Right renal pelvis (tissue), 4 donors: ENCODE data around the gene RTL3. TPM values are rescaled to one million over a fixed set of nuclear protein-coding genes. Genes with fewer than 3 reads are reported as not detected.
"Not testable (repeated sequence)": the region's sequence is repeated elsewhere in the genome, so short reads cannot be mapped to it uniquely, and the experiment has no call there.

Source experiments
- DNase-seq, 4 donors: peaks; one replicate each; pipeline ENCODE4 v3.0.0-alpha.2; 2013; ENCODE audit warnings: low read depth in 4 of 4, low spot score in 3 of 4, missing footprints in 1 of 4
- polyA plus RNA-seq, 4 donors: library from polyadenylated mRNA; unstranded; fragments of 120-200 nt; gene quantifications; one replicate each; pipeline ENCODE4 v1.2.1, GENCODE V29; 2013; ENCODE audit not compliant: insufficient read length in 4 of 4

The RTL3 gene
- polyA plus RNA-seq = under 1 TPM in 1 of 4 donors, not detected in 3; 0.03 TPM

- no peak for DNase-seq
Measured at GRCh38 chrX:78658845-78659744, at the start of gene RTL3. TSS of gene RTL3 (minus strand) at chrX:78659328. CDS start at chrX:78658420, 908 bp downstream.

- no peak for DNase-seq
Measured at GRCh38 chrX:78708816-78709215, 49.7 kb upstream of the RTL3 start.

GRCh38 chrX:78708262-78708661, 49.1 kb upstream of the RTL3 start:
- DNase-seq = no peak

- DNase-seq = no peak
Measured at GRCh38 chrX:78706071-78706470, 46.9 kb upstream of the RTL3 start.

DNA sequence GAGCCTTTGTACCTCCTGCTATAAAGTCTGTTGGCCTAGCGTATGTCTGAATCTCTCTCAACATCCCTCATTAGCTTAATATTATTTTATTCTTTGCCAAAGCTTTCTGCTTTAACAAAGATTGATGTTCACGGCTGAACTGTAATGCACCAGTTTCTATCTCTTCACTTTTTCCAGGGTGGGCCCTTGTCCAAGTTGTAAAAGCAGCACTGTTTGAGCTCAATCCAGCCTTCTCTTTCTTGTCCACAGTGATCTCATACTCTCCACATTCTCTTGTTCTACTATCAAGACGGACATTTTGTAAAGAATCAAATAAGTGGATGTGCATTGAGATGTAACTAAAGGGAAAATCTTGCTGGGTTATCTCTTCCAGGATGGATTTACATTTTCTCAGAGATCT, 34.4 kb upstream of the RTL3 start:
- peak in 1 of 4 donors; percentile 1 for DNase-seq

DNA sequence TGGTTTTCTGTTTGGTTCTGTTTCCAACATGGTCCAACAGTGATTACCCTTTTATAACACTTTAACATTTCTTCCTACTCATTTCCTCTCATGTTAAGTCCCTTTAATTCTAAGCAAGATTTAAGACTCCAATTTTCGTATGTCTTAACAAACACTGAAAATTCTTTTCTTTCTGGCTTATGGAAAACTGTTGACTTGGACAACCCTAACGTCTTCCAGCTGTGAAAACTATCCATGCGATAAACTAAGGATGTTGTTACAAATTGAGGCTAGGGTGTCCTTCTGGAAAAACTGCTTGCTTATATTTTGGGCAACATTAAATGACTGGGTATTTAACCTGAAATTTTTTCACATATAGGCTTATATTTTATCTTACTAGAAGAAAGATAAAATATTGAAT, 33.9 kb upstream of the RTL3 start:
- peak in 1 of 4 donors; percentile 5 for DNase-seq

GRCh38 chrX:78687586-78687985, 28.5 kb upstream of the RTL3 start:
- no peak for DNase-seq

DNA sequence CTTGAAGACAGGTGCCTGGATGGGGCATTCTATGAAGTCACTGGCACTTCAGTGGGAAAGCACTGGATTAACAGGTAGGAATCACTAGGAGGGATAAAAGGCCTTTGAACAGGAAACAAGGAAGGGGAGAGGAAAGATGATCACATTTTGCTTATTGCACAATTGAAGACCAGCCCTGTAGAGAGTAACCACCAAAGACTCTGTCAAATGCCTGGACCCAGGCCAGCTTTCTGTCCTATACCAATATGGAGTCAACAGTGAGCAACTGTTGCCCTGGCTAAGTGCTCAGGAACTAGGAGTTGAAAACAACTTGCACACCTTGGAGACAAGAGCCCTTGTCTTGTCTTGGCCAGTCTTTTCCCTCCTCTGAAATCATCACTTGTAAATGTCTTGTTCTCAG, 14.1 kb upstream of the RTL3 start:
- no peak for DNase-seq

- DNase-seq = no peak
Measured at GRCh38 chrX:78665342-78665741, 6.2 kb upstream of the RTL3 start.

DNA sequence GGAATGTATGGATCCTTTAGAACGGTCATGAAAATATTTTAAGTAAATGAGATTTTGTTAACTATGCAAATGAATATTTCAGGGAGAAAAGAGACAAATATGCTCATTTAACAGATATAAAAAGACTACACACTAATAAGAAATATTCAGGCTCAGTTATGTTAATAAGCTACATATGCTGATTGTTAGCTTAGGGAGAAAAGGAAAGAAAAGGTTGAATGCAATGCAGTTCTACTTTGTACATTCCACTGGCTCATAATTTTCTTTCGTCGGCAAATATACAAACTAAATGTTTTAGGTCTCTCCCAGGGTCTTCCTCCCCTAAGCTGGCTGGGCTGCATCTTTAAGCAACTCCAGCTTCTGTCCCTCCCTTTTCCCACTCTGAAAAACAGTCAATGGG, 2.7 kb upstream of the RTL3 start:
- no peak for DNase-seq

DNA sequence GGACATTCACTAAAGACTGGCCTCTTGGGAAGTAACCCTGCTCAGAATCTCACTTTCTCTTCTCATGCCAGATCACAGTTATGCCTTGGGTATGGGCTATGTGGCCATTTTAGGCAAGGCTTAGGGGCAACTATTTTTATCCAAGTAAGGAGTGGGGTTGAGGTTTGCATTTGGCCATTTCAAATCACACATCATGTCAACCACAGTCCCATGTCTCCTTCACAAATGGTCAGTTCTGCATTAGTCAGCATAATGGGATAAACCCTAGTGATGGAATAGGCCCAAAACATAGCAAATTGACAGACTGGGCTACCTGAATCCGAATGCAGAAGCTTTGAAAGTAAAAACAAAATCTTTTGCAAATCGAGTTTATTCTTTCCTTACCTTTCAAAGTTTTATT, 827 bp upstream of the RTL3 start:
- no peak for DNase-seq

DNA sequence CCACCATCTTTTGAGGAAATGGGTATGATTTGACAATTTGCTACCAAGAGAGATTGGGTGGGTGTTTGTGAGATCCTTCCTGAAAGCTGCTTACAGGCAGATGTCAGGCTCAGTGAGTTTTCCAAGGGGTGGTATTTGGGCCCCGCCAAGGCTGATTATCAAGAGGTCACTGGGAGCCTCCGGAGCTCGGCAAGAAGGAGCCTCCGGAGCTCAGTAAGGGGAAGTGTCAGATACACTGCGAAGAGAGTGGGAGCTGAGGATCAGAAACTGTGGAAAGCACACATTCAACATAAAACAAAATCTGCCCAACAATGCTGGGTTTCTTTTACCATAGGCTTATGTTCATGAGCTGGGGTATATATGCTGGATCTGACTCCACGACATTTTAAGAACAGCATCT, 714 bp downstream of the RTL3 start:
- DNase-seq = no peak

GRCh38 chrX:78655642-78656041, 3.5 kb downstream of the RTL3 start:
- no peak for DNase-seq

GRCh38 chrX:78653118-78653822, 5.9 kb downstream of the RTL3 start:
- DNase-seq = no peak

DNA sequence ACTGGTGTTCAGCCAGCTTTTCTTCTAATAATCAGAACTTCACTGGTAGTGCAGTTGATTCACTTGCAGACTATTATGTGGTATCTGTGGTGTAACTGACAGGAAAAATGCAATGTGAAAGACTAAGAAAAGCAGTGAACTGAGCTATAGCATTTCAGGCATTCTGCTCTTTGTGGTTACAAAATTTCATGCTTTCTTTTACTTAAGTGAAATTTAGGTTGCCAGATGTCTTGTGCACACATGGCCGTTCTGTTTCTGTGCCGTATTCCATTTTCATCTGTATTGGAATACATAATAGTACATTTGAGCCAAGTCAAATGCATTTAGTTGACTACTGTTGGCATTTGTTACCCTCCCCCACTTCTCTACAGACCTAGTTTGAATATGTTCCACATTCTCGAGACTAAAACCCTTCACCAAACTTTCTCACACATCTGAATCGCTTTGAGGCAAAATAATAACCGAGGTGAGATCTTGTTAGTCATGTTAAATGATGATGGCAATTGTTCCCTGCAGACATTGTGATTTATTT, 8.2 kb downstream of the RTL3 start:
- DNase-seq = no peak

DNA sequence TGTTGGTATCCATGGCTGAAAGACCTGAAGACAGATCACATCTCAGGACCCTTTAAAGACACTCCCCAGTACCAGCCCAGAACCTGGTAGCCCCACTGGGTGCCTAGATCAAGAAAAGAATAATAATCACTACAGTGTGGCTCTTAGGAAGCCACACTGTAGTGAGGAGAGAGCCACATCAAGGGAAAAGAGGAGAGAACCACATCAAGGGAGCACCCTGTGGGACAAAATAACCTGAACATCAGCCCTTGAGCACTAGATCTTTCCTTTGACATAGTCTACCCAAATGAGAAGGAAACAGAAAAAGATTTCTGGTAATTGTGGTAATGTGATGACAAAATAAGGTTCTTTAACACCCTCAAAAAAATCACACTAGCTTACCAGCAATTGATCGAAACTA, 15.3 kb downstream of the RTL3 start:
- no peak for DNase-seq

- DNase-seq = no peak
Measured at GRCh38 chrX:78643096-78643495, 16.0 kb downstream of the RTL3 start.

DNA sequence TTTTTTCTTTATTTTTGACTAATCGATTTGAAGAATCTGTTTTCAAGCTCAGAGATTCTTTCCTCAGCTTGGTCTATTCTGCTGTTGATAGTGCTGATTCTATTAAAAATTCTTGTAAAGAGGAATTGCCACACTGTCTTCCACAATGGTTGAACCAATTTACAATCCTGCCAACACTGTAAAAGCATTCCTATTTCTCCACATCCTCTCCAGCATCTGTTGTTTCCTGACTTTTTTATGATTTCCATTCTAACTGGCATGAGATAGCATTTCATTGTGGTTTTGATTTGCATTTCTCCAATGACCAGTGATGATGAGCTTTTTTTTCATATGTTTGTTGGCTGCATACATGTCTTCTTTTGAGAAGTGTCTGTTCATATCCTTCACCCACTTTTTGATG, 23.0 kb downstream of the RTL3 start:
- not testable (repeated sequence) for DNase-seq

- DNase-seq = peak in 3 of 4 donors; percentile 16 to 40 (median 23)
Measured at GRCh38 chrX:78624962-78625909, 33.9 kb downstream of the RTL3 start.

DNA sequence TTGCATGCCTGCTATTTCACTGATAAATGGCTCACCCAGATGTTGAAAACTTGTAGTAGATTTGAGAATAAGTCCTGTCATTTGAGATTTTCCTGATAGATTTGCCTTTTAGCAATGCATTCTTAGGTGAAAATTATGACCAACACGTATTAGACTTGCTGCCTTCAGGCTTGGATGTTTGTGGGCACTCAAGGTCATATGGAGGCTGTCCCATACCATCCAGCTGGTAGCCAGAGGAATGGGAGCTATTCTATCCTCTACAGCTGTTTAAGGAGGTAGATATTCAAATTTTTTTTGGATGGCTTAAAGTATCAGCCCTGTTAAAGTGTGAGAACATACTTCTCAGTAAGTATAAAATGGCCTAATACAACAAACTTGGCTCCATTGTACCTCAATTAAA, 34.7 kb downstream of the RTL3 start:
- DNase-seq = no peak
